Measurements from ENCODE around the gene CACNA1F. TPM values are rescaled to one million over a fixed set of nuclear protein-coding genes. Genes with fewer than 3 reads are reported as not detected.

CACNA1F gene
- total RNA-seq, 2 experiments from 2014 or later: 1.1 to 1.2 TPM

DNA sequence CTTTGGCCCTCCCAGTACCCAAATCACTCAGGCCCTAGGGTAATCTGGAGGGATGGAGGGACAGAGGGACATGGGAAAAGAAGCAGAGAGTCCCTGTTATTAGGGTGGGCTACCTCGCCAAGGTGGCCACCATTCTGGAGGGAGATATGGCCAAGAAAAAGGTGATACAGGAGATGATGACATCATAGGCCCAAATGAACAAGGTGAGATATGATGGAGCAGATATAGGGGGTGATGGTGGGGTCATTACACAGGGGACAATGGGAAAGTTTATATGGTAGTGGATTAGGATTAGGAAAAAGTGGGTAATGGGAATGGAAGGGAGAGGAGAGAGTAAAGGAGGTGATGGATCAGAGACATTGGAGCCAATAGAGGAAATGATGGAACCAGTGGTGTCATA, 20.3 kb downstream of the CACNA1F start:
- ATAC-seq (ENCODE audit: poor library complexity): no peak
- CTCF ChIA-PET: no interaction called here

DNA sequence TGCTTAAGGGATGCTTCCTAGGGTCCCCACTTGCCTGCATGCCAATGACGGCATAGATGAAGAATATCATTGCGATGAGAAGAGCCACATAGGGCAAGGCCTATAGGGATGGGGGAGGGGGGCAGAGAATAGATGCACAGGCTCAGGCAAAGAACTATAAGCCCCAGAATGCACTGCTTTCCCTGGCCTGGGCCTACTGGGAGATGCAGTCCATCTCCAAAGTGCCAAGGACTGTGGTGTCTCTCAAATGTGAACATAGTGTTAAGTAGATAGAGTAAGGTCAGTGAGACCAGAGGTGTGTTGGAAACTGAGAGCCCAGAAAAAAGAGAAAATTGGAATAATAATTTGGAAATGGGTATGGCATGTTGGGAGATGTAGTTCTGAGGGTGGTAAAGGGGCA, 20.9 kb downstream of the CACNA1F start:
- no peak for DNase-seq
- no peak overlapping the region for H3K4me3 Mint-ChIP-seq
- ChIA-PET CTCF (no interaction called here), POLR2A (no interaction called here)
- H3K36me3 ChIP-seq (ENCODE audit: insufficient read depth, low read length): no peaks in the 10 kb centered on the region
- no peaks in the 10 kb centered on the region for H3K4me1 Mint-ChIP-seq (ENCODE audit: low read depth)
- TF ChIP-seq, protein P1, sequence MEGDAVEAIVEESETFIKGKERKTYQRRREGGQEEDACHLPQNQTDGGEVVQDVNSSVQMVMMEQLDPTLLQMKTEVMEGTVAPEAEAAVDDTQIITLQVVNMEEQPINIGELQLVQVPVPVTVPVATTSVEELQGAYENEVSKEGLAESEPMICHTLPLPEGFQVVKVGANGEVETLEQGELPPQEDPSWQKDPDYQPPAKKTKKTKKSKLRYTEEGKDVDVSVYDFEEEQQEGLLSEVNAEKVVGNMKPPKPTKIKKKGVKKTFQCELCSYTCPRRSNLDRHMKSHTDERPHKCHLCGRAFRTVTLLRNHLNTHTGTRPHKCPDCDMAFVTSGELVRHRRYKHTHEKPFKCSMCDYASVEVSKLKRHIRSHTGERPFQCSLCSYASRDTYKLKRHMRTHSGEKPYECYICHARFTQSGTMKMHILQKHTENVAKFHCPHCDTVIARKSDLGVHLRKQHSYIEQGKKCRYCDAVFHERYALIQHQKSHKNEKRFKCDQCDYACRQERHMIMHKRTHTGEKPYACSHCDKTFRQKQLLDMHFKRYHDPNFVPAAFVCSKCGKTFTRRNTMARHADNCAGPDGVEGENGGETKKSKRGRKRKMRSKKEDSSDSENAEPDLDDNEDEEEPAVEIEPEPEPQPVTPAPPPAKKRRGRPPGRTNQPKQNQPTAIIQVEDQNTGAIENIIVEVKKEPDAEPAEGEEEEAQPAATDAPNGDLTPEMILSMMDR (IDR thresholded peaks at IDR 0.05): no peak
- no peaks in the 10 kb centered on the region for H3K9me3 ChIP-seq (ENCODE audit: control insufficient read depth in 1 of 2, insufficient read depth in 1 of 2, low read length in 2 of 2)
- no peak for ATAC-seq (ENCODE audit: poor library complexity)
- H3K36me3 Mint-ChIP-seq (ENCODE audit: low read depth): no peaks in the 10 kb centered on the region
- no peak overlapping the region for H3K27ac Mint-ChIP-seq
- no peaks in the 10 kb centered on the region for H3K27me3 ChIP-seq (ENCODE audit: control insufficient read depth in 1 of 2, insufficient read depth in 2 of 2, low read length in 2 of 2)
- H3K27me3 Mint-ChIP-seq: no peaks in the 10 kb centered on the region
- no peaks in the 10 kb centered on the region for H3K9me3 Mint-ChIP-seq
- intact Hi-C loops (cut with DNase I, micrococcal nuclease): no loop called here
- H3K4me3 ChIP-seq (ENCODE audit: low read length): no peak overlapping the region
- H3K27ac ChIP-seq (ENCODE audit: low read depth in 1 of 2, low read length in 2 of 2): no peak overlapping the region
- no peaks in the 10 kb centered on the region for H3K4me1 ChIP-seq (ENCODE audit: insufficient read depth, low read length)

More for the DNA sequence above, 20.3 kb downstream of the CACNA1F start:
- no peaks in the 10 kb centered on the region for H3K27me3 Mint-ChIP-seq
- Histone ChIP-seq H3K4me3 (ENCODE audit: low read length) (no peak overlapping the region), H3K27me3 (ENCODE audit: control insufficient read depth in 1 of 2, insufficient read depth in 2 of 2, low read length in 2 of 2) (no peaks in the 10 kb centered on the region), H3K4me1 (ENCODE audit: insufficient read depth, low read length) (no peaks in the 10 kb centered on the region), H3K27ac (ENCODE audit: low read depth in 1 of 2, low read length in 2 of 2) (no peak overlapping the region), H3K9me3 (ENCODE audit: control insufficient read depth in 1 of 2, insufficient read depth in 1 of 2, low read length in 2 of 2) (no peaks in the 10 kb centered on the region), H3K36me3 (ENCODE audit: insufficient read depth, low read length) (no peaks in the 10 kb centered on the region)
- no peak for DNase-seq
- no peaks in the 10 kb centered on the region for H3K36me3 Mint-ChIP-seq (ENCODE audit: low read depth)
- no peak overlapping the region for H3K4me3 Mint-ChIP-seq
- H3K4me1 Mint-ChIP-seq (ENCODE audit: low read depth): no peaks in the 10 kb centered on the region
- H3K9me3 Mint-ChIP-seq: no peaks in the 10 kb centered on the region
- TF ChIP-seq, protein P1 (IDR thresholded peaks at IDR 0.05): no peak
- no peak overlapping the region for H3K27ac Mint-ChIP-seq
- intact Hi-C loops (cut with DNase I, micrococcal nuclease): no loop called here
- POLR2A ChIA-PET: no interaction called here

DNA sequence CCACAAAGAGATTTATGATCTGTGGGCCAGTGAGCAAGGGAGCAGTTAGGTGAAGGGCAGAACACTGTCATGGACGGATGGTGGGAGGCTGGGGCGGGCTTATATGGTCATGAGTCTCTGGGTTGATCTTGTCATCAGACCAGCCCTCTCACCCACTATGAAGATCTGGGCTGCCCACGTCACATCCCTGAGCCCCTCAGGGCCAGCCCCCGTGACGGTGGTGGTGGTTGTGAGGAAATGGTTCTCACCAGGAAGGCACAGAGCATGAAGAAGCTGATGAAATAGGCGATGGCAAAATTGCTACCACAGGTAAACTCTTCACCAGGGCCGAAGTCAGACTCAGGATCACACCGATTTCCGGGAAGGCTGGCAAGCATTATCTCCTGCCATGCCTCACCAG, 22.1 kb downstream of the CACNA1F start:
- Histone ChIP-seq H3K9me3 (ENCODE audit: control insufficient read depth in 1 of 2, insufficient read depth in 1 of 2, low read length in 2 of 2) (no peaks in the 10 kb centered on the region), H3K4me3 (ENCODE audit: low read length) (no peak overlapping the region), H3K27me3 (ENCODE audit: control insufficient read depth in 1 of 2, insufficient read depth in 2 of 2, low read length in 2 of 2) (no peaks in the 10 kb centered on the region), H3K27ac (ENCODE audit: low read depth in 1 of 2, low read length in 2 of 2) (no peak overlapping the region), H3K36me3 (ENCODE audit: insufficient read depth, low read length) (no peaks in the 10 kb centered on the region), H3K4me1 (ENCODE audit: insufficient read depth, low read length) (no peaks in the 10 kb centered on the region)
- POLR2A ChIA-PET: no interaction called here
- no peak overlapping the region for H3K27ac Mint-ChIP-seq
- intact Hi-C loops (cut with DNase I, micrococcal nuclease): no loop called here
- no peaks in the 10 kb centered on the region for H3K4me1 Mint-ChIP-seq (ENCODE audit: low read depth)
- DNase-seq (no peak), ATAC-seq (ENCODE audit: poor library complexity) (no peak)
- TF ChIP-seq, protein P1 (IDR thresholded peaks at IDR 0.05): no peak
- H3K27me3 Mint-ChIP-seq: no peaks in the 10 kb centered on the region
- no peaks in the 10 kb centered on the region for H3K36me3 Mint-ChIP-seq (ENCODE audit: low read depth)
- H3K4me3 Mint-ChIP-seq: no peak overlapping the region
- CTCF ChIA-PET: no interaction called here
- no peaks in the 10 kb centered on the region for H3K9me3 Mint-ChIP-seq

Data from CD4-positive, alpha-beta T cell (primary cell).